Measurements from ENCODE around the gene IQSEC2. TPM values are rescaled to one million over a fixed set of nuclear protein-coding genes. Genes with fewer than 3 reads are reported as not detected.

Gene IQSEC2
- total and polyA plus RNA-seq, 2 donors = 2.3 to 10.2 TPM

DNA sequence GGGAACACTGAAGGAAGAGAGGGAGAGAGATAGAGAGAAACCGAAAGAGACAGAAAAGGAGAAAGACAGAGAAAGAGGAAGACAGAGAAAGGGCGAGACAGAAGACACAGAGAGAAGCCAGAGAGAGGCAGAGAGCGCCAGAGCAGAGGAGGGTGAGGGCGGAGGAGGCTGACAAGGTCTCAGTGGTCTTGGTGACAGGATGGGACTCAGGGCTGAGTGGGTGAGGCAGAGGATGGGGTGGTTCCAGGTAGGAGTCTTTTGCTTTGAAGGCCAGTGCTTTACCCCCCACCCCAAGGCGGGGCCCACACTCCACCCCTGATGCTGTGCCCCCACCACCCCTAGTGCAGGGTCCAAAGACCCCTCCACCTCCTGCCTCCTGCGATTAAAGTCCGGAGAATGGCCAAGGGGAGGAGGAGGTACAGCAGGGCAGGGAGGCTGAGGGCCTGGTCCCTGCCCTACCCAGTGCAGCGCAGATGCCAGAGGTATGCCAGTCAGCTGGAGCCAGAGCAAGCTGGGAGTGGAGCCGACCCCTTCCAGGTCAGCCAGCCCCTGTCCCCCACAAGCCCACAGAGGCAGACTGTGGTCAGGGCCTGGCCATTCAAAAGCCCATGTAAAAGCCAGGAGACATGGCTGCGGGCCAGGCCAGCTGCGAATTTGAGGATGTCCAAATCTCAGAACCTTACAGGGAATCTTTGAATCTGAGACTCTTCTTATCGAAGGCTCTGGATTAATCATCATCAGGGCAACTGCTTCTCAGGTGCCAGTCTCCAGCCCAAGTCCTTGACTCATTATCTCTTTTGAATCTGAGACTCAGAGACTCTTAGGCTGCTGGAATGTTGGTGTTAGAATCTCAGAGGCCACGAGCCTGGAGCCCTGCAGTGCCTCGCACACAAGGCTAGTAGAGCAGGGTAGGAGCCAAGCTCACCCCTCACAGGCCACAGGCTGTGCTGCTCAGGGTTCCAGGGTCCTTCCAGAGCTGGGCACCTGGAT lies 758 bp downstream of the IQSEC2 start:
- H3K36me3 ChIP-seq (ENCODE audit: control insufficient read depth in 2 of 2, insufficient read depth in 2 of 2, low read length in 1 of 2) = no peaks in the 10 kb centered on the region
- 80% methylated on average over 14 of the region's 14 CpGs for WGBS
- H3K27ac ChIP-seq (ENCODE audit: low read depth in 1 of 2, low read length in 1 of 2) = peak overlapping the region in 1 of 2 donors; percentile 20
- H3K27me3 ChIP-seq (ENCODE audit: control insufficient read depth in 2 of 2, insufficient read depth in 1 of 2, low read length in 1 of 2) = peaks cover 0 to 8% of the 10 kb centered on the region in 2 donors
- no peaks in the 10 kb centered on the region for H3K4me1 ChIP-seq (ENCODE audit: control insufficient read depth in 2 of 2, insufficient read depth in 2 of 2, low read length in 2 of 2)
- no peaks in the 10 kb centered on the region for H3K9me3 ChIP-seq (ENCODE audit: control insufficient read depth in 2 of 2, insufficient read depth in 1 of 2, low read length in 1 of 2)
- H3K4me3 ChIP-seq (ENCODE audit: low read length in 2 of 2) = no peak overlapping the region
- no peak for DNase-seq (ENCODE audit: low read depth in 6 of 9, low spot score in 9 of 9)

DNA sequence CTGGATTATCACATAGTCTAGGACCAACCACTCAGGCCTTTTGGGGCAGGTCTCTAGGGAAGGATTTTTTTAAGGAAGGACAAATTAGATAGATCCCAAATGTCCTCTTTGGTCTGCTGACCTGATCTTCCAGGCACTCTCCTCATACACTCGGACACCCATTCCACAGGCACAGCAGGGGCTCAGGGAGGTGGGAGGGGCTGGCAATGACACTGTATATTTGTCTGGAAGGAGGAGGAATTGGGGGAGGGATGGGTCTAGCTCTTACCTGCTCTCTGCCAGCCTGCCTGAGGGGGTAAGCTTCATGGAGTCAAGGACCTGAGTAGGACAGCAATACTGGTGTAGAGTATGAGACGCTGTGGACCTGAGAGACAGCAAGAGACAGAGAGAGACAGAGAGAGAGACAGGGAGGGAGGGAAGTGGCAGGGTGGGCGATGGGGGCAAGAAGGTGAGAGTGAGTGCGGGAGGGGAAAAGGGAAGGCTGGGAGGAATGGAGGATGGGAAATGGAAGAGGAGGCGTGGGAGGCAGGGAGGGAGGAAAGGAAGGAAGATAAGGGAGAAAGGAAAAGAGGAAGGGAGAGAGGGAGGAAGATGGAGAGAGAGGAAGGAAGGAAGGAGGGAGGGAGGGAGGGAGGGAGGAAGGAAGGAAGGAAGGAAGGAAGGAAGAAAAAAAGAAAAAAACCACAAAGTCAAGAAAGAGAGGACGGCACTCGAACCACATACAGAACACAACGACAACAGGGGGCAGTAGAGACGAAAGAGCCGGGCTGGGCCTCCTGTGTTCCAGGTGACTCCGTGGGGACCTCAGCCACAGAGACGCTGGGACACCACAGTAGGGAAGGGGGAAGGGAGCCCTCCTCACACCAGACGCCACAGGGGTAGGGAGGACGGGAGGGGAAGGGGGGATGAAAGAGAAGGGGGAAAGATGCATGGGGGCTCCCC lies 1.8 kb downstream of the IQSEC2 start:
- Histone ChIP-seq H3K4me1 (ENCODE audit: control insufficient read depth in 2 of 2, insufficient read depth in 2 of 2, low read length in 2 of 2) (no peaks in the 10 kb centered on the region), H3K9me3 (ENCODE audit: control insufficient read depth in 2 of 2, insufficient read depth in 1 of 2, low read length in 1 of 2) (no peaks in the 10 kb centered on the region), H3K36me3 (ENCODE audit: control insufficient read depth in 2 of 2, insufficient read depth in 2 of 2, low read length in 1 of 2) (no peaks in the 10 kb centered on the region), H3K4me3 (ENCODE audit: low read length in 2 of 2) (no peak overlapping the region), H3K27me3 (ENCODE audit: control insufficient read depth in 2 of 2, insufficient read depth in 1 of 2, low read length in 1 of 2) (peaks cover 0 to 8% of the 10 kb centered on the region in 2 donors), H3K27ac (ENCODE audit: low read depth in 1 of 2, low read length in 1 of 2) (no peak overlapping the region)
- WGBS = 66% methylated on average over 14 of the region's 14 CpGs
- no peak for DNase-seq (ENCODE audit: low read depth in 6 of 9, low spot score in 9 of 9)

DNA sequence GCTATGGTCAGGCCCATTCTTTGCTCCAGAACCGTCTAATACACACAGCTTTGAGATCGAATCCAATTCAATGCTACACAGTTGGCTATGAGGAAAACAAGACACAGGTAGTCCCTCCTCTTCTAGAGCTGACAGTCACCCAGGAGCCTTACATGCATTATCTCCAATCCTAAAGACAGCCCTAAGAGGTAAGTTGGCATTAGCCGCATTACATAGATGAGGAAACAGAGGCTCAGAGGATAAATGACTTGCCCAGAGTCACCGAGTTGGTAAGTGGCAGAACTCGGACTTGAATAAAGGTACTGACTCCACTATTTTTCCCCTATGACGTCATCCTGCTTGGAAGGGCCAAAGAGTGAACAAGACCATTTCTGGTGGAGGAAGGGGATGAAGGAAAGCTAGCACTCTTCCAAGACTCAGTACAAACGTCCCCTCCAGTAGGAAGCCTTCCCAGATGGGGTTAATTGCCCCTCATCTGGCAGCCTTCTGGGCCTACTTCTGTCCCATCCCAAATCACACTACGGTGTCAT lies 8.5 kb downstream of the IQSEC2 start:
- 83% methylated on average over 8 of the region's 8 CpGs for WGBS
- no peak overlapping the region for H3K4me3 ChIP-seq (ENCODE audit: low read length in 2 of 2)
- no peaks in the 10 kb centered on the region for H3K36me3 ChIP-seq (ENCODE audit: control insufficient read depth in 2 of 2, insufficient read depth in 2 of 2, low read length in 1 of 2)
- DNase-seq (ENCODE audit: low read depth in 6 of 9, low spot score in 9 of 9) = no peak
- H3K27ac ChIP-seq (ENCODE audit: low read depth in 1 of 2, low read length in 1 of 2) = no peak overlapping the region
- peaks cover 0 to under 1% of the 10 kb centered on the region in 2 donors for H3K27me3 ChIP-seq (ENCODE audit: control insufficient read depth in 2 of 2, insufficient read depth in 1 of 2, low read length in 1 of 2)
- H3K9me3 ChIP-seq (ENCODE audit: control insufficient read depth in 2 of 2, insufficient read depth in 1 of 2, low read length in 1 of 2) = no peaks in the 10 kb centered on the region
- H3K4me1 ChIP-seq (ENCODE audit: control insufficient read depth in 2 of 2, insufficient read depth in 2 of 2, low read length in 2 of 2) = no peaks in the 10 kb centered on the region

DNA sequence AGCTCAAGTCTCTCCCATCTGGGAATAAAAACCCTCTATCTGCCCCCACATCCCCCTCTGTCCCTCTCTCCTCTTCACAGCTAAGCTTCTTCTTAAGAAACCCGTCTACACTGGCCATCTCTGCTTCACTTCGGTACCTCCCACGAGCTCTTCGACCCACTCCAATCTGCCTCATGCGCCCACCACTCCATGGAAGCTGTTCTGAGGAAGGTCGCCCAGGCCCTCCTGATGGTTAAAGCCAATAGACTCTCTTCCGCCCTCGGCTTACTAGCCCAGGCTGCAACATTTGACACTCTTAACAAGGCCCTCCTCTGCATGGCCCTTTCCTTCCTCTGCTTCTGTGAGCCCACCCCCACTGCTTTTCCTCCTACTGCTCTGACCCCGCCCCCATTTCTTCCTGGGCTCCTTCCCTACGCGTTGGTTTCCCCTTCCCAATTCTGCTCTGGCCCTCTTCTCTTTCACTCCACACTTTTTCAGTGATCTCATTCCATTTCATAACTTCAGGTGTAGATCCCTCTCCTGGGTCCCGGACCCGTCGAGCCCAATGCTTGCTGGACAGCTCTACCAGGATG lies 11.8 kb downstream of the IQSEC2 start:
- Histone ChIP-seq H3K4me3 (ENCODE audit: low read length in 2 of 2) (no peak overlapping the region), H3K27me3 (ENCODE audit: control insufficient read depth in 2 of 2, insufficient read depth in 1 of 2, low read length in 1 of 2) (peaks cover 0 to 3% of the 10 kb centered on the region in 2 donors), H3K9me3 (ENCODE audit: control insufficient read depth in 2 of 2, insufficient read depth in 1 of 2, low read length in 1 of 2) (no peaks in the 10 kb centered on the region), H3K4me1 (ENCODE audit: control insufficient read depth in 2 of 2, insufficient read depth in 2 of 2, low read length in 2 of 2) (no peaks in the 10 kb centered on the region), H3K36me3 (ENCODE audit: control insufficient read depth in 2 of 2, insufficient read depth in 2 of 2, low read length in 1 of 2) (no peaks in the 10 kb centered on the region), H3K27ac (ENCODE audit: low read depth in 1 of 2, low read length in 1 of 2) (no peak overlapping the region)
- no peak for DNase-seq (ENCODE audit: low read depth in 6 of 9, low spot score in 9 of 9)
- WGBS = 95% methylated on average over 14 of the region's 14 CpGs

DNA sequence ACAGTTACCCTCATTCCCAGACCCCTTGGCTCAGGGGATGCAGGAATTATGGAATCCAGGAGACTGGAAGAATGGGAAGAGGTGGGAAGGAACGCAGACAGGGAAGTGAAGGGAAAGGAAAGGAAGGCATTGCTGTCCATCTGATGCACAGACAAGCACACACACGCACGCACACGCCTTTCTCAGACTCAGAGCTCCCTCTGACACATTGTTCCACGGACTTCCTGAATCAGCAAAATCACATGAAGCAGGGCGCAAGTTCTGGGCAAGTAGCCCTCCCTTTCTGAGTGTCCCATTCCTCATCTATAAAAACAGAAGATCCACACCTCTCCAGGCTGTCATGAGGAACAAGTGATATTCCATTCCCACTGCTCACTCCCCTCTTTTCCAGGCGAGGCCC lies 13.2 kb downstream of the IQSEC2 start:
- Histone ChIP-seq H3K27ac (ENCODE audit: low read depth in 1 of 2, low read length in 1 of 2) (no peak overlapping the region), H3K36me3 (ENCODE audit: control insufficient read depth in 2 of 2, insufficient read depth in 2 of 2, low read length in 1 of 2) (no peaks in the 10 kb centered on the region), H3K9me3 (ENCODE audit: control insufficient read depth in 2 of 2, insufficient read depth in 1 of 2, low read length in 1 of 2) (no peaks in the 10 kb centered on the region), H3K4me1 (ENCODE audit: control insufficient read depth in 2 of 2, insufficient read depth in 2 of 2, low read length in 2 of 2) (no peaks in the 10 kb centered on the region), H3K27me3 (ENCODE audit: control insufficient read depth in 2 of 2, insufficient read depth in 1 of 2, low read length in 1 of 2) (peaks cover 0 to 10% of the 10 kb centered on the region in 2 donors), H3K4me3 (ENCODE audit: low read length in 2 of 2) (no peak overlapping the region)
- WGBS = 84% methylated on average over 7 of the region's 7 CpGs
- no peak for DNase-seq (ENCODE audit: low read depth in 6 of 9, low spot score in 9 of 9)

DNA sequence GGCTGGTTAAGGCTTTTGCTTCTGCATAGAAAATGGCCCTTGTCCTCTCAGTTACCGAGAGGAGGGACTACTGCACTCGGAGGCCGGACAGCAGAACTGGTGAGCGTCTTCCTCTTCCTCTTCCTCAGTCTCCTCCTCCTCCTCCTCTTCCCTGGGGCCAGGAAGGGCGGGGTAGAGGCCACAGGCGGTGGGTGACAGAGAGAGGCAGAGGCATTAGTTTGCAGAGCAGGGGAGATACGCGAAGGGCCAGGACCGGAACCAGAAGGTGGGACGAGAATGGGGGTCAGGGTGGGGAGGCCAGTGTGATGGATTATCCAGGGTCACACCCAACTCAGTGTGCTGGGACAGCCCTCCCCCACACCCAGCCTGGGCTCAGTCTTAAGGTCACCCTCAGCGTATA lies 14.5 kb downstream of the IQSEC2 start:
- H3K4me1 ChIP-seq (ENCODE audit: control insufficient read depth in 2 of 2, insufficient read depth in 2 of 2, low read length in 2 of 2) = no peaks in the 10 kb centered on the region
- no peaks in the 10 kb centered on the region for H3K36me3 ChIP-seq (ENCODE audit: control insufficient read depth in 2 of 2, insufficient read depth in 2 of 2, low read length in 1 of 2)
- H3K4me3 ChIP-seq (ENCODE audit: low read length in 2 of 2) = no peak overlapping the region
- no peak for DNase-seq (ENCODE audit: low read depth in 6 of 9, low spot score in 9 of 9)
- no peak overlapping the region for H3K27ac ChIP-seq (ENCODE audit: low read depth in 1 of 2, low read length in 1 of 2)
- peaks cover 0 to 22% of the 10 kb centered on the region in 2 donors for H3K27me3 ChIP-seq (ENCODE audit: control insufficient read depth in 2 of 2, insufficient read depth in 1 of 2, low read length in 1 of 2)
- no peaks in the 10 kb centered on the region for H3K9me3 ChIP-seq (ENCODE audit: control insufficient read depth in 2 of 2, insufficient read depth in 1 of 2, low read length in 1 of 2)
- 97% methylated on average over 11 of the region's 11 CpGs for WGBS

DNA sequence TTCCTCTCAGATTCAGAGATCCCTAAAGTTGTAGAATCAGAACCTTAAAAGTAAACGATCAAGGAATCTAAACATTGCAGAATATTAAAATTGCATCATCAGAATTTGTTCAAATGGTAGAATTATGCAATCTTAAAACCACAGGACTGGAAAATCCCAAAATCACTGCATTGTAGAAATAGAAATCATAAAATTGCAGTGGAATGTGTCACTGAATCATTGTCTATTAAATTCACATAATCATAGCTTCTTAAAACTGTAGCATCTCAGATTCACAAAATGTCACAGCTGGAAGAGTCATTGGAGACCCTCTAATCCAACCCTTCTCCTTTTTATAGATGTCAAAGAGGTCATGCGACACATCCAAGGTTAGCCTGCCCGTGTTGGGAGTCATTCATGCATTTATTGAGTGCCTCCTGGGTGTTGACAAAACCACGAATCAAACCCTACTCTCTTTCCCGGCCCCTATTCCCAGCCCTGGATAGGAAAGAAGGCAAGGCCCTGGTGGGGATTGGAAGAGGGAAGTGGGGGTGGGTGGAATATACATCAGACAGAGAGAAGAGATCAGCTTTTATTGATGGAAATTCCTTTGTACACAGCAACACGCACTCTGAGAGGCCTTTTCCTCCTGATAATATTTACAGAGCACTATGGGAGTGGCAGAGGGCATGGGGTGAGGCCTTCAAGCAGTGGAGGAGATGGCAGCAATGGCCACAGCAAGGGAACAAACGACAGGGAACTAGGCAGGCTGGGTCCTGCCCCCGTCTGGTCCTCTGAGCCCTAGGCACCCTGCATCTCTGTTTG lies 15.4 kb downstream of the IQSEC2 start:
- WGBS = 90% methylated on average over 8 of the region's 8 CpGs
- H3K4me1 ChIP-seq (ENCODE audit: control insufficient read depth in 2 of 2, insufficient read depth in 2 of 2, low read length in 2 of 2) = no peaks in the 10 kb centered on the region
- no peak overlapping the region for H3K27ac ChIP-seq (ENCODE audit: low read depth in 1 of 2, low read length in 1 of 2)

DNA sequence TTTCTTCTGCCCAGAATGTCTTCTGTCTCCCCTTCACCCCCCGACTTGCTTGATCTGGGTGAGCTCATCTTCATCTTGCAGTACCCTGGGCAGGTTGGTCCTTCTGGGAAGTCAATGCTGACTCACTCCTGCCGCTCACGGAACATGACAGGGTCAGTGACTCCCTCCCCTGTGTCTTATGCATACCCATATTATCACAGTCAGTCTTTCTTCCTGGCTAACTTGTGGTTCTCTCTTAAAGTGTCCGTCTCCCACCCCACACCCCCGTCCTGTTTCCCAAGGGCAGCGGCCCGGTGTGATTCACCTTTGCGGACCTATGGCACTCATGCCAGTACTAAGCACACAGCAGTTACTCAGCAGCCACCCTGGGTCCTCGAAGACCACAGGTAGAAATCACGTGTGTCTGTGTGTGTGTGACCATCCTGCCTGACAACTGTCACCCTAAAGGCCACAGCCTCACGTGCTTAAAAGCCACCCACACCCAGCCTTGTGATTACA lies 17.7 kb downstream of the IQSEC2 start:
- peaks cover 0 to 29% of the 10 kb centered on the region in 2 donors for H3K27me3 ChIP-seq (ENCODE audit: control insufficient read depth in 2 of 2, insufficient read depth in 1 of 2, low read length in 1 of 2)
- no peak overlapping the region for H3K27ac ChIP-seq (ENCODE audit: low read depth in 1 of 2, low read length in 1 of 2)
- DNase-seq (ENCODE audit: low read depth in 6 of 9, low spot score in 9 of 9) = no peak
- H3K36me3 ChIP-seq (ENCODE audit: control insufficient read depth in 2 of 2, insufficient read depth in 2 of 2, low read length in 1 of 2) = no peaks in the 10 kb centered on the region
- no peak overlapping the region for H3K4me3 ChIP-seq (ENCODE audit: low read length in 2 of 2)
- H3K9me3 ChIP-seq (ENCODE audit: control insufficient read depth in 2 of 2, insufficient read depth in 1 of 2, low read length in 1 of 2) = no peaks in the 10 kb centered on the region
- H3K4me1 ChIP-seq (ENCODE audit: control insufficient read depth in 2 of 2, insufficient read depth in 2 of 2, low read length in 2 of 2) = no peaks in the 10 kb centered on the region
- 77% methylated on average over 11 of the region's 11 CpGs for WGBS

More for the DNA sequence above, 15.4 kb downstream of the IQSEC2 start:
- Histone ChIP-seq H3K36me3 (ENCODE audit: control insufficient read depth in 2 of 2, insufficient read depth in 2 of 2, low read length in 1 of 2) (no peaks in the 10 kb centered on the region), H3K9me3 (ENCODE audit: control insufficient read depth in 2 of 2, insufficient read depth in 1 of 2, low read length in 1 of 2) (no peaks in the 10 kb centered on the region), H3K27me3 (ENCODE audit: control insufficient read depth in 2 of 2, insufficient read depth in 1 of 2, low read length in 1 of 2) (peaks cover 0 to 26% of the 10 kb centered on the region in 2 donors), H3K4me3 (ENCODE audit: low read length in 2 of 2) (no peak overlapping the region)
- DNase-seq (ENCODE audit: low read depth in 6 of 9, low spot score in 9 of 9) = no peak
